GM12891 (cell line): ENCODE results near the gene TMEM259.
A peak's percentile ranks its signal among the peaks of the same experiment; 100 is the strongest.

Experiments used
- DNase-seq: peaks from one replicate; pipeline ENCODE4 v3.0.0; 2011; ENCODE audit warnings: low spot score; ENCODE audit not compliant: insufficient read length
- FAIRE-seq: peaks from 2 replicates; lab custom pipeline; 2011; peaks lifted over from hg19 to GRCh38; lab: Jason Lieb, UNC
- PAX5 ChIP-seq: IDR thresholded peaks from 2 replicates; pipeline ENCODE4 v1.6.1; 2011; ENCODE audit warnings: low read length, moderate library complexity, mild to moderate bottlenecking; ENCODE audit not compliant: insufficient read depth, severe bottlenecking
- POLR2A ChIP-seq: IDR thresholded peaks from 2 replicates; pipeline ENCODE4 v1.6.1; 2011; ENCODE audit warnings: low read depth, low read length, control low read depth
- POLR2AphosphoS5 ChIP-seq: IDR thresholded peaks from 2 replicates; pipeline ENCODE4 v1.6.1; 2011; ENCODE audit warnings: low read depth, low read length, control low read depth
- POU2F2 ChIP-seq: IDR thresholded peaks from 2 replicates; pipeline ENCODE4 v1.6.1; 2011; ENCODE audit warnings: low read depth, mild to moderate bottlenecking, control low read depth, low read length, moderate library complexity
- SPI1 ChIP-seq: IDR thresholded peaks from 2 replicates; pipeline ENCODE4 v1.6.1; 2011; ENCODE audit warnings: low read depth, low read length, control low read depth
- TAF1 ChIP-seq: IDR thresholded peaks from 2 replicates; pipeline ENCODE4 v1.6.1; 2011; ENCODE audit warnings: low read depth, low read length, control low read depth

The TMEM259 gene

DNA sequence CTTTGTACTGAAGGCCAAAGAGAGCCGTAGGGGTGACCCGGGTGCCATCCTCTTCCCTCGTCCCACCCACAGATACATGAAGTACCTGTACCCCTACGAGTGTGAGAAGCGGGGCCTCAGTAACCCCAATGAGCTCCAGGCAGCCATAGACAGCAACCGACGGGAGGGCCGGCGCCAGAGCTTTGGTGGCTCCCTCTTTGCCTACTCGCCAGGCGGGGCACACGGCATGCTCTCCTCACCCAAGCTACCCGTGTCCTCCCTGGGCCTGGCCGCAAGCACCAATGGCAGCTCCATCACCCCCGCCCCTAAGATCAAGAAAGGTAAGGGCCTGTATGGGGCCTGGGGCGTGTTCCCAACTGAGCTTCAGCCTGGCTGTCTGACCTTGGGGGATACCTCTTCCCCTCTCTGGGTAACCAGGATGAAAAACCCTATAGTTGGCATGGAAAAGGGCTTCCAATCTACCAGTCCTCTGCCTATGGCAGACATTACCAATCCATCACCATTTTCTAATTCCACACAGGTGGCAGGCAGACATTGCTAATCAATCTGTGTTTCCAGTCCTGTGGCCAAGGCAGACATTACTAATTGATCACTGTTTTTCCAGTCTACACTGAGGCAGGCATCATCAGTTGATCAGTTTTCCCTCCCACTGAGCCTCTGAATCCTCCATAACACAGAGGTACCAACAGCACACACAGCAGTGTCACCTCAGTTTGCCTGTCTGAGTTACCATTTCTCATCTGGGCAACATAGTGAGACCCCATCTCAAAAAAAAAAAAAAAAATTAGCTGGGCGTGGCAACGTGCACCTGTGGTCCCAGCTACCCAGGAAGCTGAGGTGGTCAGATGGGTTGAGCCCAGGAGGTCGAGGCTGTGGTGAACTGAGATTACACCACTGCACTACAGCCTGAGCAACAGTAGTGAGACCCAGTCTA is 55.9 kb downstream of the TMEM259 start:
- no peak for DNase-seq
- FAIRE-seq, result no peak
- TF ChIP-seq POLR2AphosphoS5 (0 out of 2 replicates have a peak, but pooled peaks have one; percentile 15), POLR2A (no peak)

DNA sequence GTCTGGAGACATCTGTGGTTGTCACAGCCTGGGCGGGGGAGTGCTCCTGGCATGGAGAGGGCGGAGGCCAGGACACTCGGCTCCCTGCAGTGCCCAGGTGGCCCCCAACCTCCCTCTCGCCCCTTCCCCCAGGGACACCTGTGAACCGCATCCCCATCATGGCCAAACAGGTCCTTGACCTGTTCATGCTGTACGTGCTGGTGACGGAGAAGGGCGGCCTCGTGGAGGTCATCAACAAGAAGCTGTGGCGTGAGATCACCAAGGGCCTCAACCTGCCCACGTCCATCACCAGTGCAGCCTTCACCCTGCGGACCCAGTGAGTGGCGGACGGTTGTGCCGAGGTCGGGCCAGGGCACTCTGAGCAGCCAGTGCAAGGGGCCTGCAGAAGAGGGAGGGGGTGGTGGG is 56.8 kb downstream of the TMEM259 start:
- FAIRE-seq (no peak), DNase-seq (no peak)
- TF ChIP-seq POU2F2 (no peak), POLR2A (no peak), PAX5 (no peak), TAF1 (no peak), SPI1 (no peak), POLR2AphosphoS5 (no peak)

DNA sequence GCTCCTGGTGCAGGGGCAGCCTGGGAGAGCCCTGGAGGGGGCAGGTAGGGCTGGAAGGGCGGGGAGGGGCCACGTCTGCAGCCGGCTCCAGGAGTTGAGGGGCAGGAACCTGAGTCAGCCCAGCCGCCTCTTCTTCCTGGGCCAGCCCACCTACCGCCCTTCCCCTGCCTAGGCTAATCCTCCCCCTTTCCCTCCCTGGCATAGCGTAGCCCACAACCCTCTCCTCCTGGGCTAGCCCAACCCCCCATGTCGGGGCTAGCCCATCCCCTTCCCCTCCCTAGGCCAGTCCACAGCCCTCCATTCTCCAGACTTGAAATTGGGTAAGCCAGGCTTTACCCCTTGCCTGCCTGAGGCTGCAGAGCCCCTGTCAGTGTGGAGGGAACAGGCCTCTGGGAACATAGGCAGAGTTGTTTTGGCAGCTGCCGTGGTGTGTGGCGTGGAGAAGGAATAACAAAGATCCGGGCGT is 57.4 kb downstream of the TMEM259 start:
- TF ChIP-seq PAX5, result no peak
- TF ChIP-seq POLR2AphosphoS5, result no peak
- no peak for FAIRE-seq

DNA sequence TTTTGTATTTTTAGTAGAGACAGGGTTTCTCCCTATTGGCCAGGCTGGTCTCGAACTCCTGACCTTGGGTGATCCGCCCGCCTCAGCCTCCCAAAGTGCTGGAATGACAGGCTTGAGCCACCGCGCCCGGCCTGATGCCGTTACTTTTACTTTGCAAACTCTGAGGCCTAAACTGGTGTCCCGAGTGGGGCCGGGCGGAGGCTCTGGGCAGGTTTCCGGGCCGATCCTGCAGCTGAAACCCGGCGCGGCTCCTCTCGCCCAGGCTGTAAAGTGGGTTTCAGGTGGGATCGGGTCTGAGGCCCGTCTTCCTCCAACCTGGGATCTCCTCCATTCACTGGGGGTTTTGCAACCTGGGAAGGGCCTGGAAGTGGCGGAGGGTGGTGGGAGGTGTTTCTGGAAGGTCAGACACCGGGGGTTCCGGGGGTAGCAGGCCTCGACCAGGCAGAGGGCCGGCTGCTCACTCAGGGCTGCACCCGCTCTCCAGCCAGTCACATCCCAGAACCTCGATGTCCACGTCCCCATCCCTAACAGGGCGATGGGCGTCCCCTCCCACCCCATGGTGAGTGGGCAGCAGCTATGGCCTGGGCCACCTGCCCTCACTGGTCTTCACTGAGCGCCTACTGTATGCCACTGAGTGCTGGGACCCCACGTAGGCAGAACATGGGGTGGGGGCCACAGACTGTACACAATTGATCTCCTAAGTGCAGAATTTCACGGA is 58.1 kb downstream of the TMEM259 start:
- no peak for TF ChIP-seq POLR2AphosphoS5
- no peak for TF ChIP-seq PAX5
- TF ChIP-seq POU2F2, result no peak
- TF ChIP-seq SPI1, result no peak
- TF ChIP-seq POLR2A, result no peak
- TF ChIP-seq TAF1, result no peak
- FAIRE-seq (no peak), DNase-seq (no peak)

More for the DNA sequence above, 57.4 kb downstream of the TMEM259 start:
- DNase-seq, result no peak

DNA sequence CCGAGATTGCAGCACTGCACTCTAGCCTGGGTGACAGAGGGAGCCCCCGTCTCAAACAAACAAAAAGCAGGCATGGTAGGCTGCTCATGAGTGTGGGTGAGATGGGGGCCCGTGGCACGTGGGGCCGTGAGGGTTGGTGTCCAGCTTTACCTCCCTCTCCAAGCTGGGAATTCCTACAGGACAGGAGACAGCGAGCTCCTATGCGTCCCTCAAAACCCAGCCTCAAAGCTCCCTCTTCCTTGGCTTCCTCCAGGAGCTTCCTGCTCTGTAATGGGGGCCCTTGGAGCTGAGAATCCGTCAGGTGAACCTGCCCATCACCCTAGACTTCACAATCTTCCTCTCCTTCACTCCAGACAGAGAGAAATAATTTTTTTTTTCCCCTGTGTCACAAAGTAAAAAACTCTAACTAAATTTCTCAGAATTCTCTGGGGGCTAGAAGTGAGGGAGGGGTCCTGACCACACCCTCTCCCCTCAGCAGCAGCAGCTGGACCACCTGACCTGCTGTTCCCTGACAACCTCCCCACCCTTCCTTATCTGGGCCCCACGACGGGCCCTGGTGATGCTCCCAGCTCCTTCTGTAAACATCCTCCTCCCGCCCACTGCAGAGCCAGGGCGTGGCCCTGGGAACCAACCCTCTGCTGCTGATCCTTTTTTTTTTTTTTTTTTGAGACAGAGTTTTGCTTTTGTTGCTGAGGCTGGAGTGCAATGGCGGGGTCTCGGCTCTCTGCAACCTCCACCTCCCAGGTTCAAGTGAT is 58.9 kb downstream of the TMEM259 start:
- DNase-seq (no peak), FAIRE-seq (no peak)
- TF ChIP-seq PAX5 (no peak), SPI1 (no peak), POU2F2 (no peak), POLR2A (no peak), POLR2AphosphoS5 (no peak), TAF1 (no peak)

DNA sequence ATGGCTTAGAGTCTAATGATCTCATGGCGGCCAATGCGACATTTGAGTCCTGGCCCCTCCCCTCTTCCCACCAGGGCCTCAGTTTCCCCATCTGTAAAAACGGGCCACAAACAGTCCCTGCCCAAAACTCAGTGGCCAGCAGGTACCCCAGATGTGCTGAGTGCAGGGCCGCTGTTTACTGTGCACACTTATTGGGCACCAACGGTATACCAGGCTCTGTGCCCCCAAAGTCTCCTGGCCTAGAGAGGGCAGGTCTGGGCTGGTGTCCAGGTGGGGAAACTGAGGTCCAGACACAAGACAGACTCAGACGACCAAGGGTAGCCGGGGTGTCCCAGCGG is 60.4 kb downstream of the TMEM259 start:
- no peak for FAIRE-seq
- TF ChIP-seq TAF1, result no peak
- no peak for TF ChIP-seq POLR2AphosphoS5
- no peak for TF ChIP-seq POU2F2
- TF ChIP-seq POLR2A, result no peak
- no peak for TF ChIP-seq PAX5
- TF ChIP-seq SPI1, result no peak
- DNase-seq, result no peak

DNA sequence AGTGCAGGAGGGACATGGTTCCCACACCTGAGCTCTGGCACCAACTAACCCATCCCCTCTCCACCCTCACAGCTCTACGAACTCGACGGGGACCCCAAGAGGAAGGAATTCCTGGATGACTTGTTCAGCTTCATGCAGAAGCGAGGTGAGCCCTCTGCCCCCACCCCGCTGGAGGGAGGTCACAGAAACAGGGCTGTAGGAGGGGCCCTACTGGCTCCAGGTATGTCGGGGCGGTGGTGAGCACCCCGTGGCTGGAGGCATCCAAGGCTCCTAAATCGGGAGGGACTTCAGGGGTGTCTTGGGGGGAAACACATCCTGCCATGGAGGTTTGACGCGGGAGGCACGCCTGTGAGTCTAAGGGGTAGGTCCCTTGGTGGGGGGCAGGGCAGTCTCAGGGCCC is 60.9 kb downstream of the TMEM259 start:
- no peak for FAIRE-seq
- TF ChIP-seq TAF1, result no peak
- no peak for TF ChIP-seq POLR2A
- TF ChIP-seq SPI1, result no peak
- TF ChIP-seq POLR2AphosphoS5, result no peak
- no peak for TF ChIP-seq PAX5
- TF ChIP-seq POU2F2, result no peak

More for the DNA sequence above, 60.9 kb downstream of the TMEM259 start:
- no peak for DNase-seq
